ENCODE results near the gene LDLRAD3. TPM values are rescaled to one million over a fixed set of nuclear protein-coding genes. Genes with fewer than 3 reads are reported as not detected.

Gene LDLRAD3
- polyA plus RNA-seq, 3 donors = 7.3 to 14.1 (median 10.4) TPM

GRCh38 chr11:35928688-35929395 lies 15.0 kb upstream of the LDLRAD3 start:
- peak overlapping the region in 1 of 7 donors; percentile 60 for H3K27ac Mint-ChIP-seq
- H4K20me1 ChIP-seq (ENCODE audit: insufficient read depth, low read length) = no peaks in the 10 kb centered on the region
- no peaks in the 10 kb centered on the region for H3K79me2 ChIP-seq (ENCODE audit: insufficient read depth, low read length)
- intact Hi-C loops (cut with micrococcal nuclease) = no loop called here
- no peak overlapping the region for H3K9ac ChIP-seq (ENCODE audit: insufficient read depth, low read length, poor library complexity, severe bottlenecking)
- H3K36me3 ChIP-seq (replicated peaks in 1 of 2; ENCODE audit: control insufficient read depth in 1 of 2, insufficient read depth in 2 of 2, low read length in 2 of 2) = no peaks in the 10 kb centered on the region
- no peak for TF ChIP-seq CTCF (IDR thresholded peaks at IDR 0.05)
- H3K27me3 Mint-ChIP-seq (ENCODE audit: low read depth in 3 of 3) = peaks cover 0 to 3% (median 2%) of the 10 kb centered on the region in 3 donors
- H3K9me3 ChIP-seq (replicated peaks in 1 of 2; ENCODE audit: control insufficient read depth in 1 of 2, insufficient read depth in 1 of 2, low read length in 2 of 2) = peaks cover 0 to 3% of the 10 kb centered on the region in 2 donors
- WGBS (ENCODE audit: insufficient coverage) = 100% methylated on average over 5 of the region's 8 CpGs
- peaks cover 45 to 49% of the 10 kb centered on the region in 2 donors for H3K4me1 ChIP-seq (ENCODE audit: control insufficient read depth in 1 of 2, insufficient read depth in 2 of 2, low read length in 2 of 2)
- H3K9me3 Mint-ChIP-seq = peaks cover 0 to 5% (median 0%) of the 10 kb centered on the region in 7 donors
- H2AFZ ChIP-seq (ENCODE audit: insufficient read depth, low read depth, low read length, poor library complexity, severe bottlenecking) = no peak overlapping the region
- no peak overlapping the region for H3K27ac ChIP-seq (ENCODE audit: low read depth in 1 of 2, low read length in 2 of 2)
- no peak overlapping the region for H3K4me3 Mint-ChIP-seq
- H3K4me2 ChIP-seq (replicated peaks; ENCODE audit: extremely low read depth, low read length, poor library complexity, severe bottlenecking) = no peak overlapping the region
- no peaks in the 10 kb centered on the region for H3K36me3 Mint-ChIP-seq
- peaks cover 50% of the 10 kb centered on the region for H3K4me1 Mint-ChIP-seq
- no peak overlapping the region for H3K4me3 ChIP-seq (replicated peaks in 1 of 3; ENCODE audit: low read depth in 2 of 3, low read length in 3 of 3)
- no peaks in the 10 kb centered on the region for H3K27me3 ChIP-seq (ENCODE audit: control insufficient read depth in 2 of 2, insufficient read depth in 2 of 2, low read length in 2 of 2)
- DNase-seq = no peak

DNA sequence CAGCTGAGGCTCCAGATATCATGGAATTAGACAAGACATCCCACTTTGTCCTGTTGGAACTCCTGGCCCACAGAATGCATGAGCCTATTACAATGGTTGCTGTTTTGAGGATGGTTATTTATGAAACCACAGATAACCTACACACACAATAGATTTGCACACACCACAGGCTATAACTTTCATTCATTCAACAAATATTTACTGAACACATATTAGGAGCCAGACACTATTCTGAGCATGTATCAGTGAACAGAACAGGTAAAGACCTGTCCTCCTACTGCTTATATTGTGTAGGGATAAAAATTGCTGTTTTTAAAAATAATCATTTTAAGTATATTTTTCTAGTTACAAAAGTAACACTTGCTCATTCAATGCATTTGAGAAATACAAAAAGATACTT lies 13.4 kb upstream of the LDLRAD3 start:
- Mint-ChIP-seq H3K9me3 (peaks cover 0 to 5% (median 0%) of the 10 kb centered on the region in 7 donors), H3K27ac (no peak overlapping the region), H3K4me3 (no peak overlapping the region), H3K4me1 (peaks cover 60% of the 10 kb centered on the region), H3K36me3 (no peaks in the 10 kb centered on the region), H3K27me3 (ENCODE audit: low read depth in 3 of 3) (peaks cover 0 to 3% (median 3%) of the 10 kb centered on the region in 3 donors)
- Histone ChIP-seq H3K9ac (ENCODE audit: insufficient read depth, low read length, poor library complexity, severe bottlenecking) (no peak overlapping the region), H3K4me3 (replicated peaks in 1 of 3; ENCODE audit: low read depth in 2 of 3, low read length in 3 of 3) (no peak overlapping the region), H3K79me2 (ENCODE audit: insufficient read depth, low read length) (no peaks in the 10 kb centered on the region), H4K20me1 (ENCODE audit: insufficient read depth, low read length) (no peaks in the 10 kb centered on the region), H3K4me1 (ENCODE audit: control insufficient read depth in 1 of 2, insufficient read depth in 2 of 2, low read length in 2 of 2) (peaks cover 50 to 54% of the 10 kb centered on the region in 2 donors), H3K4me2 (replicated peaks; ENCODE audit: extremely low read depth, low read length, poor library complexity, severe bottlenecking) (no peak overlapping the region), H3K27me3 (ENCODE audit: control insufficient read depth in 2 of 2, insufficient read depth in 2 of 2, low read length in 2 of 2) (no peaks in the 10 kb centered on the region), H2AFZ (ENCODE audit: insufficient read depth, low read depth, low read length, poor library complexity, severe bottlenecking) (no peak overlapping the region), H3K27ac (ENCODE audit: low read depth in 1 of 2, low read length in 2 of 2) (no peak overlapping the region), H3K9me3 (replicated peaks in 1 of 2; ENCODE audit: control insufficient read depth in 1 of 2, insufficient read depth in 1 of 2, low read length in 2 of 2) (peaks cover 0 to 3% of the 10 kb centered on the region in 2 donors), H3K36me3 (replicated peaks in 1 of 2; ENCODE audit: control insufficient read depth in 1 of 2, insufficient read depth in 2 of 2, low read length in 2 of 2) (no peaks in the 10 kb centered on the region)
- DNase-seq = no peak
- intact Hi-C loops (cut with micrococcal nuclease) = loop anchor here in 1 of 2 donors (10.0 kb wide), 1 partner anchor 224 kb away; no protein-coding TSS in a partner anchor
- TF ChIP-seq CTCF (IDR thresholded peaks at IDR 0.05) = no peak
